ACHN (cell line): Measurements from ENCODE around the gene VOPP1.
A peak's percentile ranks its signal among the peaks of the same experiment; 100 is the strongest.
"Not testable (repeated sequence)": the region's sequence is repeated elsewhere in the genome, so short reads cannot be mapped to it uniquely, and the experiment has no call there.

Source experiments
- DNase-seq: peaks from one replicate; pipeline ENCODE4 v3.0.0-alpha.2; 2015
- in situ Hi-C: cut with HindIII; loops from 2 replicates; pipeline ENCODE4 v1.10.0; 2017; ENCODE audit warnings: low sequenced_read_pairs, low pct_ligation_motif_present, low pct_unique_long_range_greater_than_20kb

Gene VOPP1

GRCh38 chr7:55572378-55573233, at the start of gene VOPP1:
TSS of gene VOPP1 (minus strand) at chr7:55572502. CDS start at chr7:55572324, 178 bp downstream.
- in situ Hi-C loops = no loop called here
- peak; percentile 84 for DNase-seq

- in situ Hi-C loops = no loop called here
- no peak for DNase-seq
Measured at GRCh38 chr7:55618913-55619312, 46.6 kb upstream of the VOPP1 start.

- DNase-seq, in situ Hi-C loops: not testable (repeated sequence)
Measured at GRCh38 chr7:55614365-55615064, 42.2 kb upstream of the VOPP1 start.

- DNase-seq, in situ Hi-C loops: not testable (repeated sequence)
Measured at GRCh38 chr7:55609726-55610125, 37.4 kb upstream of the VOPP1 start.

GRCh38 chr7:55605661-55606060, 33.4 kb upstream of the VOPP1 start:
- DNase-seq, in situ Hi-C loops: not testable (repeated sequence)

- DNase-seq = peak; percentile 20
- in situ Hi-C loops = not testable (repeated sequence)
Measured at GRCh38 chr7:55597944-55598499, 25.7 kb upstream of the VOPP1 start.

- DNase-seq, in situ Hi-C loops: not testable (repeated sequence)
Measured at GRCh38 chr7:55597214-55597739, 25.0 kb upstream of the VOPP1 start.

- DNase-seq = no peak
- in situ Hi-C loops = no loop called here
Measured at GRCh38 chr7:55595511-55595910, 23.2 kb upstream of the VOPP1 start.

GRCh38 chr7:55594870-55595269, 22.6 kb upstream of the VOPP1 start:
- DNase-seq = no peak
- in situ Hi-C loops = no loop called here

- DNase-seq = no peak
- in situ Hi-C loops = no loop called here
Measured at GRCh38 chr7:55594414-55594813, 22.1 kb upstream of the VOPP1 start.

GRCh38 chr7:55593515-55594318, 21.4 kb upstream of the VOPP1 start:
- in situ Hi-C loops = no loop called here
- DNase-seq = peak; percentile 76

GRCh38 chr7:55593172-55593514, 20.8 kb upstream of the VOPP1 start:
- in situ Hi-C loops = no loop called here
- no peak for DNase-seq

- no peak for DNase-seq
- in situ Hi-C loops = no loop called here
Measured at GRCh38 chr7:55592492-55592891, 20.2 kb upstream of the VOPP1 start.

GRCh38 chr7:55591282-55591931, 19.1 kb upstream of the VOPP1 start:
- no peak for DNase-seq
- in situ Hi-C loops = no loop called here

- in situ Hi-C loops = no loop called here
Measured at GRCh38 chr7:55590517-55591281, 18.4 kb upstream of the VOPP1 start.

GRCh38 chr7:55589905-55590304, 17.6 kb upstream of the VOPP1 start:
- no peak for DNase-seq
- in situ Hi-C loops = no loop called here

More at GRCh38 chr7:55590517-55591281, 18.4 kb upstream of the VOPP1 start:
- no peak for DNase-seq

- DNase-seq = no peak
- in situ Hi-C loops = no loop called here
Measured at GRCh38 chr7:55588976-55589604, 16.8 kb upstream of the VOPP1 start.
